ENCODE measurements around the gene DYNC1H1.

DNA sequence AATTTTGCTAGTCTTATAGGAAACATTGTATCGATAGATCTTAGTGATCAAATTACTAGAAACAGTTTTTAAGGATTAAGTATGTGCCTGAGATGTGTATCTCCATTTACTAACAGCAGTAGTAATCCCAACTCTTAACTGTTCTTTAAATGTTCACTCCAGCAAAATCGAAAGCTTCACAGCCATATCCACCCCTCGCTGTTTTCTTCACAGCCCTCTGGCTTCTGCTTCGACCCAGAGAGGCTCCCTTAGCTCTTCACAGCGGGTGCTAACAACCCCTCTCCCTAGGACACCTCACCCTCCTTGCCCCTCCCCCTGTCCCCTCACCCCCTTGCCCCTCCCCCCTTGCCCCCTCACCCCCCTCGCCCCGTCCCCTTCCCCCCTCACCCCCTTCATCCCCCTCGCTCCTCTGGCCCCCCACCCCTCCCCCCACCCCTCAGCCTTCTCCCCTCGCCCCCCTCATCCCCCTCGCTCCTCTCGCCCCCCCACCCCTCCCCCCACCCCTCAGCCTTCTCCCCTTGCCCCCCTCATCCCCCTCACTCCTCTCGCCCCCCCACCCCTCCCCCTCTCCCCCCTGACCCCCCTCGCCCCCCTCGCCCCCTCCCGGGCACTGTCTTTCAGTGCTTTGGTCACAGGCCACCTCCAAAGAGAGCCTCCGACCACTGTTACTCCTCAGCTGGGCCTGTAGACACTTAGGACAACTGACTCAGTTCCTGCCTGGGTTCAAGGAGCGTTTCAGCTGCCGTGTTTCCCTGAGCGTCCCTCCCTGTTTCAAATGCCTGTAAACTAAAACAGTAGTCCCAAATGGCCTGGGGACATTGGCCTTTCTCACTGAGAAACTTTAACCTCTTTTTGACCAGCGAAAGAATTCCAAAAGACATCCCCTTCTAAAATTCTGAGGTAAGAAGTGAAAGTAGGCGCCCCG lies 46.0 kb upstream of the DYNC1H1 start:
- TF ChIP-seq, protein P1, sequence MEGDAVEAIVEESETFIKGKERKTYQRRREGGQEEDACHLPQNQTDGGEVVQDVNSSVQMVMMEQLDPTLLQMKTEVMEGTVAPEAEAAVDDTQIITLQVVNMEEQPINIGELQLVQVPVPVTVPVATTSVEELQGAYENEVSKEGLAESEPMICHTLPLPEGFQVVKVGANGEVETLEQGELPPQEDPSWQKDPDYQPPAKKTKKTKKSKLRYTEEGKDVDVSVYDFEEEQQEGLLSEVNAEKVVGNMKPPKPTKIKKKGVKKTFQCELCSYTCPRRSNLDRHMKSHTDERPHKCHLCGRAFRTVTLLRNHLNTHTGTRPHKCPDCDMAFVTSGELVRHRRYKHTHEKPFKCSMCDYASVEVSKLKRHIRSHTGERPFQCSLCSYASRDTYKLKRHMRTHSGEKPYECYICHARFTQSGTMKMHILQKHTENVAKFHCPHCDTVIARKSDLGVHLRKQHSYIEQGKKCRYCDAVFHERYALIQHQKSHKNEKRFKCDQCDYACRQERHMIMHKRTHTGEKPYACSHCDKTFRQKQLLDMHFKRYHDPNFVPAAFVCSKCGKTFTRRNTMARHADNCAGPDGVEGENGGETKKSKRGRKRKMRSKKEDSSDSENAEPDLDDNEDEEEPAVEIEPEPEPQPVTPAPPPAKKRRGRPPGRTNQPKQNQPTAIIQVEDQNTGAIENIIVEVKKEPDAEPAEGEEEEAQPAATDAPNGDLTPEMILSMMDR (IDR thresholded peaks at IDR 0.05; ENCODE audit: insufficient read depth, low read depth, low read length): no peak
- no peak for TF ChIP-seq EZH2 (IDR thresholded peaks at IDR 0.05; ENCODE audit: insufficient read depth, low read length)

All from astrocyte (in vitro differentiated cells and primary cell).